ENCODE measurements around the gene GADL1.

GRCh38 chr3:30730967-30731366 is 163.5 kb downstream of the GADL1 start:
- TF ChIP-seq, protein P1, sequence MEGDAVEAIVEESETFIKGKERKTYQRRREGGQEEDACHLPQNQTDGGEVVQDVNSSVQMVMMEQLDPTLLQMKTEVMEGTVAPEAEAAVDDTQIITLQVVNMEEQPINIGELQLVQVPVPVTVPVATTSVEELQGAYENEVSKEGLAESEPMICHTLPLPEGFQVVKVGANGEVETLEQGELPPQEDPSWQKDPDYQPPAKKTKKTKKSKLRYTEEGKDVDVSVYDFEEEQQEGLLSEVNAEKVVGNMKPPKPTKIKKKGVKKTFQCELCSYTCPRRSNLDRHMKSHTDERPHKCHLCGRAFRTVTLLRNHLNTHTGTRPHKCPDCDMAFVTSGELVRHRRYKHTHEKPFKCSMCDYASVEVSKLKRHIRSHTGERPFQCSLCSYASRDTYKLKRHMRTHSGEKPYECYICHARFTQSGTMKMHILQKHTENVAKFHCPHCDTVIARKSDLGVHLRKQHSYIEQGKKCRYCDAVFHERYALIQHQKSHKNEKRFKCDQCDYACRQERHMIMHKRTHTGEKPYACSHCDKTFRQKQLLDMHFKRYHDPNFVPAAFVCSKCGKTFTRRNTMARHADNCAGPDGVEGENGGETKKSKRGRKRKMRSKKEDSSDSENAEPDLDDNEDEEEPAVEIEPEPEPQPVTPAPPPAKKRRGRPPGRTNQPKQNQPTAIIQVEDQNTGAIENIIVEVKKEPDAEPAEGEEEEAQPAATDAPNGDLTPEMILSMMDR (IDR thresholded peaks at IDR 0.05; ENCODE audit: low read length): no peak
- no peak for TF ChIP-seq EZH2 (optimal IDR thresholded peaks at IDR 0.05; ENCODE audit: low read depth, low read length)
- TF ChIP-seq EZH2phosphoT487 (IDR thresholded peaks at IDR 0.05; ENCODE audit: low read length): no peak
